ENCODE measurements around the gene KIFC3.

Gene KIFC3

DNA sequence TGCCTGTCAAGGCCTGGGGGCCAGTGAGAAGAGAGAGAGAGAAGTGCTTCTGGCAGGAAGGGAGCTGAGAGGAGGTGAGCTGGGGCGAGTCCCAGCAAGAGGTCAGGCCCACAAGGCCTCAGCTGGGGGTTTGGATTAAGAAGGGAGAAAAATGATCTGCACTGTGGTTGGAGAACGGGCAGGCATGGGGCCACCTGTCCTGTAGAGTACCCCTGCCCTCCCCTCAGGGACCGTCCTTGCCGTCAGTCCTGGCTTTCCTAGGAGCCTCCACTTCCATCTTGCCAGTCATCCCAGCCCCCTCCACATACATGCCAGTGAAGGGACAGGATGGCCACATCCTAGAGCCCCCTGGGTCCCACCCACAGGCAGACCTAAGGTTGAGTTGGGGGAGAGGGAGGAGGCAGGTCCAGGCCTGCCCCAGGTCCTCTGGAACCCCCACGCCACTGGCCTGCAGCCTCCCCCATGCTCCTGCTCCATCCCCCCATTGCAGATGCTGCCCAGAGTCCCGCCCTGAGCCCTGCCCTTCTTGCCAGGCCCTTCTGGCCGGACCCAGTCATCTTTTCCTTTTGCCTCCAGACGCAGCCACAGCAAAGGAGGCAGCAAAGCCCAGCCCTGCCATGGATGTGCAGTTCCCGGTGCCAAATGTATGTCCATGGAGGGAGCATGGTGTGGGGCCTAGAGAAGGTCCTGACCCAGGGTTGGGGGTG lies 47.8 kb downstream of the KIFC3 start:
- TF ChIP-seq, protein P1, sequence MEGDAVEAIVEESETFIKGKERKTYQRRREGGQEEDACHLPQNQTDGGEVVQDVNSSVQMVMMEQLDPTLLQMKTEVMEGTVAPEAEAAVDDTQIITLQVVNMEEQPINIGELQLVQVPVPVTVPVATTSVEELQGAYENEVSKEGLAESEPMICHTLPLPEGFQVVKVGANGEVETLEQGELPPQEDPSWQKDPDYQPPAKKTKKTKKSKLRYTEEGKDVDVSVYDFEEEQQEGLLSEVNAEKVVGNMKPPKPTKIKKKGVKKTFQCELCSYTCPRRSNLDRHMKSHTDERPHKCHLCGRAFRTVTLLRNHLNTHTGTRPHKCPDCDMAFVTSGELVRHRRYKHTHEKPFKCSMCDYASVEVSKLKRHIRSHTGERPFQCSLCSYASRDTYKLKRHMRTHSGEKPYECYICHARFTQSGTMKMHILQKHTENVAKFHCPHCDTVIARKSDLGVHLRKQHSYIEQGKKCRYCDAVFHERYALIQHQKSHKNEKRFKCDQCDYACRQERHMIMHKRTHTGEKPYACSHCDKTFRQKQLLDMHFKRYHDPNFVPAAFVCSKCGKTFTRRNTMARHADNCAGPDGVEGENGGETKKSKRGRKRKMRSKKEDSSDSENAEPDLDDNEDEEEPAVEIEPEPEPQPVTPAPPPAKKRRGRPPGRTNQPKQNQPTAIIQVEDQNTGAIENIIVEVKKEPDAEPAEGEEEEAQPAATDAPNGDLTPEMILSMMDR (IDR thresholded peaks at IDR 0.05; ENCODE audit: low read length, missing control alignments): no peak
- no peak for DNase-seq (ENCODE audit: low read depth)
- no peak overlapping the region for H3K4me3 ChIP-seq (replicated peaks; ENCODE audit: low read depth, low read length)

- no peak for DNase-seq (ENCODE audit: low read depth)
- TF ChIP-seq, protein P1 (IDR thresholded peaks at IDR 0.05; ENCODE audit: low read length, missing control alignments): no peak
- H3K4me3 ChIP-seq (replicated peaks; ENCODE audit: low read depth, low read length): no peak overlapping the region
Observed at GRCh38 chr16:57753448-57754353, 48.6 kb downstream of the KIFC3 start.

DNA sequence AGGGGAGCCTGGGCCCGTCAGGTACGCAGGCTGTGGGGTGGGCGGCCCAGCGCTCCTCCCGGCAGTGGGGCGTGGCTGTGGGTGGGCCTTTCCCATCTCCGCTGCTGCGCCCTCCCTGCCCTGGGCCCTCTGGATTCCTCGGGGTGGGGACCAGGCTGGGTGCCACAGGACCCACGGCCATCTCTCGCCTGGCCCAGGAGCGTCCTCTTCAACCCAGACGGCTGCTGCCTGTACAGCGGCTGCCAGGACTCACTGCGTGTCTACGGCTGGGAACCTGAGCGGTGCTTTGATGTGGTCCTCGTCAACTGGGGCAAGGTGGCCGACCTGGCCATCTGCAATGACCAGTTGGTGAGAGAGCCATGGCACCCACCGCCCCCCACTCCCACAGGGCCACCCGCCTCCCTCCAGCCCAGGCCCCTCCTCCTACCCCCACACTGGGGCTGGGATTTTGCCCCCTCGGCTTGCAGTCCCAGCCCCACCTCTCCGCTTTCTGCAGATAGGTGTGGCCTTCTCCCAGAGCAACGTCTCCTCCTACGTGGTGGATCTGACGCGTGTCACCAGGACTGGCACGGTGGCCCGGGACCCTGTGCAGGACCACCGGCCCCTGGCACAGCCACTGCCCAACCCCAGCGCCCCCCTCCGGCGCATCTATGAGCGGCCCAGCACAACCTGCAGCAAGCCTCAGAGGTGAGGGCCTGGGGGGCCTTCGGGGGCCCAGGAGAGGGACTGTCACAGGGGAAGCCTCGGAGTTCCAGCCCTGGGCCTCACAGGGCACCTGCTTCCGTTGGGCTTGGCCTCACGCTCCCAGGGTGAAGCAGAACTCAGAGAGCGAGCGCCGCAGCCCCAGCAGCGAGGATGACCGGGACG lies 49.5 kb downstream of the KIFC3 start:
- no peak for DNase-seq (ENCODE audit: low read depth)
- TF ChIP-seq, protein P1 (IDR thresholded peaks at IDR 0.05; ENCODE audit: low read length, missing control alignments): no peak
- no peak overlapping the region for H3K4me3 ChIP-seq (replicated peaks; ENCODE audit: low read depth, low read length)

DNA sequence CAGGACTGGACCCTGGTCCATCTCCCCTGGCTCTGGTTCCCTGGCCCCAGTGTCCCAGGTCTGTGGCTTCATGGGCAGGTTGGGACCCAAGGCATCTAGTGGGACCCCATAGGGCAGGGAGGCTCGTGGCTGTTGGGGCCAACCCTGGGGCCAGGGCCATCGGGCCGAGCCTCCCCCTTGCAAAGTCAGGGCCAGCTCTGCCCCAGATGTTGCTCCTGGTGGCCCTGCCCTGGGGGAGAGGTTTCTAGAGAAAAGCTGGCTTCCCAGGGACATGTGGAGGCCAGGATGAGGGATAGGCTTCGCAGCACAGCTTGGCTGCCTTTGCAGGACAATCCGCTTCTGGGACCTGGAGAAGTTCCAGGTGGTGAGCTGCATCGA lies 50.1 kb downstream of the KIFC3 start:
- DNase-seq (ENCODE audit: low read depth): no peak
- no peak overlapping the region for H3K4me3 ChIP-seq (replicated peaks; ENCODE audit: low read depth, low read length)
- TF ChIP-seq, protein P1 (IDR thresholded peaks at IDR 0.05; ENCODE audit: low read length, missing control alignments): no peak

- DNase-seq (ENCODE audit: low read depth): no peak
- TF ChIP-seq, protein P1 (IDR thresholded peaks at IDR 0.05; ENCODE audit: low read length, missing control alignments): no peak
- H3K4me3 ChIP-seq (replicated peaks; ENCODE audit: low read depth, low read length): no peak overlapping the region
Observed at GRCh38 chr16:57751539-57752202, 50.6 kb downstream of the KIFC3 start.

Data from fibroblast of pulmonary artery (primary cell).